GM06990 (cell line): ENCODE results near the gene GRIA2.
"Not testable (repeated sequence)": the region's sequence is repeated elsewhere in the genome, so short reads cannot be mapped to it uniquely, and the experiment has no call there.

ENCODE experiments used
- DNase-seq: peaks from one replicate; pipeline ENCODE4 v3.0.0-alpha.2; 2011; ENCODE audit not compliant: insufficient read length; ENCODE audit errors: extremely low read depth
- H3K27me3 ChIP-seq: replicated peaks from 2 replicates; pipeline ENCODE4 v1.6.0; 2011; ENCODE audit warnings: low read length; ENCODE audit not compliant: control insufficient read depth, insufficient read depth
- H3K36me3 ChIP-seq: 2 replicates; pipeline ENCODE4 v1.5.1; 2011; ENCODE audit warnings: low read length; ENCODE audit not compliant: control insufficient read depth, insufficient read depth
- H3K4me3 ChIP-seq: replicated peaks from 2 replicates; pipeline ENCODE4 v1.5.1; 2011; ENCODE audit warnings: low read depth, mild to moderate bottlenecking, control low read depth, low read length
- CTCF ChIP-seq: IDR thresholded peaks from 2 replicates; pipeline ENCODE4 v1.5.1; 2011; ENCODE audit warnings: low read length, control low read depth, mild to moderate bottlenecking, inconsistent platforms; ENCODE audit not compliant: insufficient read depth, poor library complexity, severe bottlenecking

Gene GRIA2

GRCh38 chr4:157220371-157220881, at the start of gene GRIA2:
Gene GRIA2 (plus strand): TSS chr4:157220728. CDS start chr4:157221043, 315 bp downstream.
- H3K27me3 ChIP-seq, result no peaks in the 10 kb centered on the region
- DNase-seq, result no peak
- no peak for TF ChIP-seq CTCF
- no peaks in the 10 kb centered on the region for H3K36me3 ChIP-seq
- H3K4me3 ChIP-seq, result no peak within 1 kb of the TSS

GRCh38 chr4:157172011-157172410, 48.5 kb upstream of the GRIA2 start:
- TF ChIP-seq CTCF, result no peak
- DNase-seq, result no peak
- Histone ChIP-seq H3K4me3 (no peak overlapping the region), H3K36me3 (no peaks in the 10 kb centered on the region), H3K27me3 (no peaks in the 10 kb centered on the region)

- not testable (repeated sequence) for H3K27me3 ChIP-seq, H3K36me3 ChIP-seq, H3K4me3 ChIP-seq, DNase-seq
These were observed 40.3 kb upstream of the GRIA2 start for GRCh38 chr4:157180268-157180667.

- no peak for DNase-seq
- H3K4me3 ChIP-seq, result no peak overlapping the region
- no peak for TF ChIP-seq CTCF
- H3K27me3 ChIP-seq, result no peaks in the 10 kb centered on the region
- H3K36me3 ChIP-seq, result no peaks in the 10 kb centered on the region
These were observed 36.2 kb upstream of the GRIA2 start for GRCh38 chr4:157184300-157184699.

- Histone ChIP-seq H3K4me3 (no peak overlapping the region), H3K36me3 (no peaks in the 10 kb centered on the region), H3K27me3 (no peaks in the 10 kb centered on the region)
- DNase-seq, result no peak
- TF ChIP-seq CTCF, result no peak
These were observed 35.2 kb upstream of the GRIA2 start for GRCh38 chr4:157185363-157185762.

- H3K27me3 ChIP-seq, result no peaks in the 10 kb centered on the region
- no peaks in the 10 kb centered on the region for H3K36me3 ChIP-seq
- H3K4me3 ChIP-seq, result no peak overlapping the region
- TF ChIP-seq CTCF, result no peak
- DNase-seq, result no peak
These were observed 25.2 kb upstream of the GRIA2 start for GRCh38 chr4:157195374-157195773.
